IMR-90 (cell line): Measurements from ENCODE around the gene ERG28.

Experiments
- BHLHE40 ChIP-seq: fragments of 150-350 bp; IDR thresholded peaks from 2 replicates; pipeline ENCODE4 v1.6.1; 2016; ENCODE audit warnings: mild to moderate bottlenecking, low read depth, low read length
- CEBPB ChIP-seq: IDR thresholded peaks from 2 replicates; pipeline ENCODE4 v1.6.1; 2012; ENCODE audit warnings: low read depth, low read length, improper control_type of control experiment
- FOS ChIP-seq: fragments of 150-350 bp; IDR thresholded peaks from 2 replicates; pipeline ENCODE4 v1.6.1; 2016; ENCODE audit warnings: low read depth, low read length
- MAFK ChIP-seq: IDR thresholded peaks from 2 replicates; pipeline ENCODE4 v1.6.1; 2012; ENCODE audit warnings: low read depth, low read length, improper control_type of control experiment
- MAZ ChIP-seq: IDR thresholded peaks from 2 replicates; pipeline ENCODE4 v1.6.1; 2012; ENCODE audit warnings: low read depth, mild to moderate bottlenecking, low read length, improper control_type of control experiment, moderate library complexity, borderline replicate concordance
- MXI1 ChIP-seq: IDR thresholded peaks from 2 replicates; pipeline ENCODE4 v1.6.1; 2012; ENCODE audit warnings: low read depth, mild to moderate bottlenecking, low read length, moderate library complexity, borderline replicate concordance
- NFE2L2 ChIP-seq: fragments of 150-350 bp; IDR thresholded peaks from 2 replicates; pipeline ENCODE4 v1.6.1; 2016; ENCODE audit warnings: low read depth, mild to moderate bottlenecking, low read length
- POLR2A ChIP-seq: IDR thresholded peaks from 2 replicates; pipeline ENCODE4 v1.6.1; 2012; ENCODE audit warnings: mild to moderate bottlenecking, low read depth, low read length
- RAD21 ChIP-seq: IDR thresholded peaks from 2 replicates; pipeline ENCODE4 v1.6.1; 2012; ENCODE audit warnings: low read length, improper control_type of control experiment
- RCOR1 ChIP-seq: IDR thresholded peaks from 2 replicates; pipeline ENCODE4 v1.6.1; 2012; ENCODE audit warnings: mild to moderate bottlenecking, low read length, improper control_type of control experiment; ENCODE audit not compliant: insufficient replicate concordance
- RFX5 ChIP-seq: IDR thresholded peaks from 2 replicates; pipeline ENCODE4 v1.8.0; 2012; ENCODE audit warnings: low read depth, mild to moderate bottlenecking, low read length, moderate library complexity
- SMC3 ChIP-seq: fragments of 150-350 bp; IDR thresholded peaks from 2 replicates; pipeline ENCODE4 v1.6.1; 2016; ENCODE audit warnings: low read depth, mild to moderate bottlenecking, antibody characterized with exemption, low read length, moderate library complexity
- TF ChIP-seq, protein P1 (sequence below): conservative IDR thresholded peaks from 2 replicates; pipeline ENCODE4 v1.5.1; 2012; ENCODE audit warnings: mild to moderate bottlenecking, low read depth, low read length, improper control_type of control experiment
- TF ChIP-seq, protein P2 (sequence below): fragments of 150-350 bp; IDR thresholded peaks from 2 replicates; pipeline ENCODE4 v1.6.1; 2016; ENCODE audit warnings: low read depth, mild to moderate bottlenecking, low read length, moderate library complexity, borderline replicate concordance

DNA sequence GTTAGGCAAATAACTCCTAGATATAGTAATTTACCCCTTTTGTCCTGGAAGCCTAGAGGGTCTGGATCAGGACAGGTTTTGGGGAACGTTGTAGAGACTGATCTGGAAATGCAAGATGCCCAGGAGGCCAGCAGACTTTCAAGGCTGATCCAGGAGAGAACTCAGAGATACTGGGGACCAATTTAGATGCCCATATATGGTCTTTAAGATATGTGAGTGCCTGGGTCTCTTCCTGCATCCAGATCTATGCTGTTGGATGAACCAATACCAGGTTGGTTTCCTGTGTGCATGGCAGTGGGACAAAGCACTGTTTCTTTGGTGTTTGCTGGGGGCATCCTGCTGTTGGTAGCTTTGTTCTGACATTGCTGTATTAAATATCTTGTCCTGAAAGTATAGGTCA is 5.4 kb downstream of the ERG28 start:
- TF ChIP-seq, protein P1, sequence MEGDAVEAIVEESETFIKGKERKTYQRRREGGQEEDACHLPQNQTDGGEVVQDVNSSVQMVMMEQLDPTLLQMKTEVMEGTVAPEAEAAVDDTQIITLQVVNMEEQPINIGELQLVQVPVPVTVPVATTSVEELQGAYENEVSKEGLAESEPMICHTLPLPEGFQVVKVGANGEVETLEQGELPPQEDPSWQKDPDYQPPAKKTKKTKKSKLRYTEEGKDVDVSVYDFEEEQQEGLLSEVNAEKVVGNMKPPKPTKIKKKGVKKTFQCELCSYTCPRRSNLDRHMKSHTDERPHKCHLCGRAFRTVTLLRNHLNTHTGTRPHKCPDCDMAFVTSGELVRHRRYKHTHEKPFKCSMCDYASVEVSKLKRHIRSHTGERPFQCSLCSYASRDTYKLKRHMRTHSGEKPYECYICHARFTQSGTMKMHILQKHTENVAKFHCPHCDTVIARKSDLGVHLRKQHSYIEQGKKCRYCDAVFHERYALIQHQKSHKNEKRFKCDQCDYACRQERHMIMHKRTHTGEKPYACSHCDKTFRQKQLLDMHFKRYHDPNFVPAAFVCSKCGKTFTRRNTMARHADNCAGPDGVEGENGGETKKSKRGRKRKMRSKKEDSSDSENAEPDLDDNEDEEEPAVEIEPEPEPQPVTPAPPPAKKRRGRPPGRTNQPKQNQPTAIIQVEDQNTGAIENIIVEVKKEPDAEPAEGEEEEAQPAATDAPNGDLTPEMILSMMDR, result no peak
- no peak for TF ChIP-seq CEBPB
- TF ChIP-seq FOS, result no peak
- no peak for TF ChIP-seq POLR2A
- no peak for TF ChIP-seq RCOR1
- TF ChIP-seq RFX5, result no peak
- no peak for TF ChIP-seq RAD21
- TF ChIP-seq BHLHE40, result no peak
- no peak for TF ChIP-seq MAFK
- no peak for TF ChIP-seq NFE2L2
- no peak for TF ChIP-seq MAZ
- TF ChIP-seq, protein P2, sequence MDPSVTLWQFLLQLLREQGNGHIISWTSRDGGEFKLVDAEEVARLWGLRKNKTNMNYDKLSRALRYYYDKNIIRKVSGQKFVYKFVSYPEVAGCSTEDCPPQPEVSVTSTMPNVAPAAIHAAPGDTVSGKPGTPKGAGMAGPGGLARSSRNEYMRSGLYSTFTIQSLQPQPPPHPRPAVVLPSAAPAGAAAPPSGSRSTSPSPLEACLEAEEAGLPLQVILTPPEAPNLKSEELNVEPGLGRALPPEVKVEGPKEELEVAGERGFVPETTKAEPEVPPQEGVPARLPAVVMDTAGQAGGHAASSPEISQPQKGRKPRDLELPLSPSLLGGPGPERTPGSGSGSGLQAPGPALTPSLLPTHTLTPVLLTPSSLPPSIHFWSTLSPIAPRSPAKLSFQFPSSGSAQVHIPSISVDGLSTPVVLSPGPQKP, result no peak
- TF ChIP-seq MXI1, result no peak
- TF ChIP-seq SMC3, result no peak
